ENCODE results near the gene GP1BA. TPM values are rescaled to one million over a fixed set of nuclear protein-coding genes. Genes with fewer than 3 reads are reported as not detected.

GP1BA gene
- total RNA-seq, 4 donors from 2014 or later, result not detected

- DNase-seq (ENCODE audit: low spot score in 2 of 2), result no peak
- H3K4me3 ChIP-seq (ENCODE audit: low read depth, poor library complexity, severe bottlenecking), result no peak overlapping the region
- TF ChIP-seq POLR2A (IDR thresholded peaks at IDR 0.05) (no peak), CTCF (IDR thresholded peaks at IDR 0.05) (no peak)
- WGBS, 2 donors, result 90 to 92% methylated on average over 10 of the region's 10 CpGs
- intact Hi-C loops (cut with DNase I; ENCODE audit: low total_unique reads), result no loop called here
Measured at GRCh38 chr17:4973256-4974114, 41.4 kb downstream of the GP1BA start.

- no peak overlapping the region for H3K4me3 ChIP-seq (ENCODE audit: low read depth, poor library complexity, severe bottlenecking)
- no peak for TF ChIP-seq CTCF (IDR thresholded peaks at IDR 0.05)
- TF ChIP-seq POLR2A (IDR thresholded peaks at IDR 0.05), result no peak
- intact Hi-C loops (cut with DNase I; ENCODE audit: low total_unique reads), result no loop called here
- WGBS, 2 donors, result 89 to 93% methylated on average over 9 of the region's 9 CpGs
- DNase-seq (ENCODE audit: low spot score in 2 of 2), result no peak
Measured at GRCh38 chr17:4974115-4974670, 42.1 kb downstream of the GP1BA start.

GRCh38 chr17:4978726-4979125, 46.6 kb downstream of the GP1BA start:
- DNase-seq (ENCODE audit: low spot score in 2 of 2), result no peak
- H3K4me3 ChIP-seq (ENCODE audit: low read depth, poor library complexity, severe bottlenecking), result no peak overlapping the region
- intact Hi-C loops (cut with DNase I; ENCODE audit: low total_unique reads), result no loop called here
- TF ChIP-seq POLR2A (IDR thresholded peaks at IDR 0.05), result no peak
- no peak for TF ChIP-seq CTCF (IDR thresholded peaks at IDR 0.05)

GRCh38 chr17:4980644-4981216, 48.7 kb downstream of the GP1BA start:
- TF ChIP-seq CTCF (IDR thresholded peaks at IDR 0.05) (peak in 1 of 3 donors; percentile 72), POLR2A (IDR thresholded peaks at IDR 0.05) (no peak)
- WGBS, 2 donors, result 36 to 42% methylated on average over 6 of the region's 6 CpGs
- no peak overlapping the region for H3K4me3 ChIP-seq (ENCODE audit: low read depth, poor library complexity, severe bottlenecking)
- no peak for DNase-seq (ENCODE audit: low spot score in 2 of 2)
- intact Hi-C loops (cut with DNase I; ENCODE audit: low total_unique reads), result loop anchor here (10.0 kb wide), 1 partner anchor 74 kb away; no protein-coding TSS in a partner anchor

- no peak overlapping the region for H3K4me3 ChIP-seq (ENCODE audit: low read depth, poor library complexity, severe bottlenecking)
- intact Hi-C loops (cut with DNase I; ENCODE audit: low total_unique reads), result loop anchor here (10.0 kb wide), 1 partner anchor 72 kb away; no protein-coding TSS in a partner anchor
- no peak for DNase-seq (ENCODE audit: low spot score in 2 of 2)
- TF ChIP-seq CTCF (IDR thresholded peaks at IDR 0.05) (no peak), POLR2A (IDR thresholded peaks at IDR 0.05) (no peak)
- WGBS, 2 donors, result 54 to 72% methylated on average over 5 of the region's 5 CpGs
Measured at GRCh38 chr17:4982305-4982704, 50.2 kb downstream of the GP1BA start.

Small RNA genes within 50 kb of the gene (microRNA-seq; reads per million reads assigned to microRNA genes)
- 0 reads per million in 2 donors for gene MIR6864 (ENCODE audit: borderline number of aligned reads in 1 of 2, borderline replicate concordance in 2 of 2)
- 0 reads per million in 2 donors for gene MIR6865 (ENCODE audit: borderline number of aligned reads in 1 of 2, borderline replicate concordance in 2 of 2)

Other genes with a start within 250 kb of the GP1BA start
- 10 to 100 TPM; 20.5 to 78.4 (median 26.0) TPM for gene PELP1, start 228.1 kb upstream of the GP1BA start, total RNA-seq
- gene ARRB2, start 221.6 kb upstream of the GP1BA start, total RNA-seq, result 10 to 100 TPM in 3 of 4 donors, 1 to 10 TPM in 1; 8.5 to 16.4 (median 11.8) TPM
- gene MED11, start 200.8 kb upstream of the GP1BA start, total RNA-seq, result 10 to 100 TPM; 22.9 to 47.0 (median 40.9) TPM
- gene ZMYND15, start 192.4 kb upstream of the GP1BA start, total RNA-seq, result 1 to 10 TPM in 2 of 4 donors, under 1 TPM in 1, not detected in 1; 0.46 to 1.7 (median 1.2) TPM
- gene CXCL16, start 192.3 kb upstream of the GP1BA start, total RNA-seq, result 10 to 100 TPM; 25.0 to 28.1 (median 25.5) TPM
- gene TM4SF5, start 160.4 kb upstream of the GP1BA start, total RNA-seq, result not detected
- gene VMO1, start 145.9 kb upstream of the GP1BA start, total RNA-seq, result 1 to 10 TPM in 3 of 4 donors, not detected in 1; 2.2 to 9.9 (median 5.3) TPM
- gene GLTPD2, start 143.3 kb upstream of the GP1BA start, total RNA-seq, result 1 to 10 TPM in 1 of 4 donors, not detected in 3; 1.2 TPM
- 100 to 1,000 TPM; 103 to 207 (median 177) TPM for gene PSMB6, start 136.1 kb upstream of the GP1BA start, total RNA-seq
- 10 to 100 TPM; 40.1 to 78.8 (median 56.3) TPM for gene PLD2, start 125.1 kb upstream of the GP1BA start, total RNA-seq
- 100 to 1,000 TPM; 128 to 208 (median 140) TPM for gene MINK1, start 98.9 kb upstream of the GP1BA start, total RNA-seq
- gene C17orf107, start 32.7 kb upstream of the GP1BA start, total RNA-seq, result 10 to 100 TPM in 2 of 4 donors, 1 to 10 TPM in 2; 7.0 to 13.4 (median 10.1) TPM
- 1 to 10 TPM in 3 of 4 donors, under 1 TPM in 1; 0.53 to 5.2 (median 3.6) TPM for gene CHRNE, start 29.2 kb upstream of the GP1BA start, total RNA-seq
- 10 to 100 TPM; 35.5 to 87.7 (median 59.2) TPM for gene SLC25A11, start 7.8 kb downstream of the GP1BA start, total RNA-seq
- gene RNF167, start 8.0 kb downstream of the GP1BA start, total RNA-seq, result 10 to 100 TPM; 66.3 to 95.4 (median 80.2) TPM
- gene PFN1, start 16.3 kb downstream of the GP1BA start, total RNA-seq, result 100 to 1,000 TPM; 479 to 709 (median 540) TPM
- gene ENO3, start 18.8 kb downstream of the GP1BA start, total RNA-seq, result 1 to 10 TPM; 1.0 to 7.9 (median 4.9) TPM
- gene SPAG7, start 35.5 kb downstream of the GP1BA start, total RNA-seq, result 10 to 100 TPM; 35.1 to 64.0 (median 51.7) TPM
- gene CAMTA2, start 55.4 kb downstream of the GP1BA start, total RNA-seq, result 10 to 100 TPM; 21.7 to 35.3 (median 30.6) TPM
- gene INCA1, start 65.2 kb downstream of the GP1BA start, total RNA-seq, result 1 to 10 TPM in 3 of 4 donors, under 1 TPM in 1; 0.39 to 2.6 (median 1.4) TPM
- 100 to 1,000 TPM in 2 of 4 donors, 10 to 100 TPM in 2; 87.6 to 140 (median 100) TPM for gene KIF1C, start 65.7 kb downstream of the GP1BA start, total RNA-seq
- gene SLC52A1, start 103.1 kb downstream of the GP1BA start, total RNA-seq, result 10 to 100 TPM in 1 of 4 donors, 1 to 10 TPM in 3; 3.3 to 16.1 (median 4.8) TPM
- 1 to 10 TPM; 1.2 to 5.2 (median 3.5) TPM for gene ZFP3, start 146.2 kb downstream of the GP1BA start, total RNA-seq
- 1 to 10 TPM; 6.5 to 8.7 (median 8.6) TPM for gene ZNF232, start 179.6 kb downstream of the GP1BA start, total RNA-seq
- gene USP6, start 183.8 kb downstream of the GP1BA start, total RNA-seq, result under 1 TPM in 3 of 4 donors, not detected in 1; 0.04 to 0.98 (median 0.19) TPM